WTC11 (cell line): ENCODE results near the gene SINHCAF. TPM values are rescaled to one million over a fixed set of nuclear protein-coding genes. Genes with fewer than 3 reads are reported as not detected.

Experiments used
- ATAC-seq: fragments of 200-7000 bp; cut with Tn5 transposase; 2 replicates; pipeline ENCODE4 v1.10.0; 2021; ENCODE audit warnings: mild to moderate bottlenecking, moderate library complexity
- CTCF ChIA-PET: fragments of 300-600 bp; sonication (Branson Sonifier 250); formaldehyde crosslinking; loops from one replicate; lab custom pipeline; 2021; ENCODE audit warnings: antibody characterized with exemption; lab: Charles Lee
- POLR2A ChIA-PET: fragments of 350-600 bp; sonication (Branson Sonifier 250); formaldehyde crosslinking; loops from one replicate; lab custom pipeline; 2021; ENCODE audit warnings: antibody characterized with exemption; lab: Charles Lee
- DNase-seq: peaks from one replicate; pipeline ENCODE4 v3.0.0; 2021; ENCODE audit warnings: low spot score
- H3K27ac Mint-ChIP-seq: 2 replicates; pipeline ENCODE4 v1.8.0; 2021; ENCODE audit warnings: mixed read lengths
- H3K27me3 Mint-ChIP-seq: 2 replicates; pipeline ENCODE4 v1.8.0; 2021; ENCODE audit warnings: low read depth, mild to moderate bottlenecking, moderate library complexity, mixed read lengths
- H3K36me3 Mint-ChIP-seq: 2 replicates; pipeline ENCODE4 v1.8.0; 2021; ENCODE audit warnings: mixed read lengths
- H3K4me1 Mint-ChIP-seq: 2 replicates; pipeline ENCODE4 v1.8.0; 2022; ENCODE audit warnings: mixed read lengths
- H3K4me3 Mint-ChIP-seq: 2 replicates; pipeline ENCODE4 v1.8.0; 2021; ENCODE audit warnings: mild to moderate bottlenecking, moderate library complexity, mixed read lengths
- H3K9me3 Mint-ChIP-seq: 2 replicates; pipeline ENCODE4 v1.8.0; 2021; ENCODE audit warnings: mixed read lengths
- AR ChIP-seq: fragments of 250-450 bp; sonication (Bioruptor Pico); IDR thresholded peaks from 2 replicates; pipeline ENCODE4 v1.9.0; 2021; ENCODE audit warnings: mild to moderate bottlenecking
- E2F5 ChIP-seq: sonication (generic); formaldehyde crosslinking; IDR thresholded peaks from 2 replicates; pipeline ENCODE4 v1.8.1; 2022; ENCODE audit warnings: mild to moderate bottlenecking, moderate library complexity, missing genetic modification reagents
- ELF4 ChIP-seq: sonication (generic); formaldehyde crosslinking; IDR thresholded peaks from 2 replicates; pipeline ENCODE4 v1.8.1; 2022; ENCODE audit warnings: low read depth, mild to moderate bottlenecking, moderate library complexity, missing genetic modification reagents
- ESRRA ChIP-seq: sonication (generic); formaldehyde crosslinking; IDR thresholded peaks from 2 replicates; pipeline ENCODE4 v1.8.1; 2022; ENCODE audit warnings: mild to moderate bottlenecking, missing genetic modification reagents, borderline replicate concordance
- ETV6 ChIP-seq: sonication (generic); formaldehyde crosslinking; IDR thresholded peaks from 2 replicates; pipeline ENCODE4 v1.8.1; 2022; ENCODE audit warnings: mild to moderate bottlenecking, missing genetic modification reagents
- HMGA2 ChIP-seq: fragments of 250-450 bp; sonication (Bioruptor Pico); IDR thresholded peaks from 2 replicates; pipeline ENCODE4 v1.4.0; 2021; ENCODE audit warnings: mild to moderate bottlenecking, moderate library complexity
- IRF2 ChIP-seq: sonication (generic); formaldehyde crosslinking; IDR thresholded peaks from 2 replicates; pipeline ENCODE4 v1.8.0; 2022; ENCODE audit warnings: low read depth, missing genetic modification reagents, borderline replicate concordance
- JAZF1 ChIP-seq: fragments of 250-450 bp; sonication (Bioruptor Pico); IDR thresholded peaks from 2 replicates; pipeline ENCODE4 v1.9.0; 2021; ENCODE audit warnings: moderate library complexity, mild to moderate bottlenecking, inconsistent platforms
- JUN ChIP-seq: sonication (generic); formaldehyde crosslinking; IDR thresholded peaks from 2 replicates; pipeline ENCODE4 v1.8.0; 2023; ENCODE audit warnings: mild to moderate bottlenecking, missing genetic modification reagents
- MXD4 ChIP-seq: fragments of 250-450 bp; sonication (Bioruptor Pico); IDR thresholded peaks from 2 replicates; pipeline ENCODE4 v1.8.0; 2021; ENCODE audit warnings: mild to moderate bottlenecking, moderate library complexity, borderline replicate concordance
- MYBL2 ChIP-seq: sonication (generic); formaldehyde crosslinking; IDR thresholded peaks from 2 replicates; pipeline ENCODE4 v1.8.1; 2023; ENCODE audit warnings: mild to moderate bottlenecking, moderate library complexity, missing genetic modification reagents
- STAT6 ChIP-seq: sonication (generic); formaldehyde crosslinking; conservative IDR thresholded peaks from 2 replicates; pipeline ENCODE4 v1.8.1; 2023; ENCODE audit warnings: mild to moderate bottlenecking, low read depth, missing genetic modification reagents, moderate library complexity
- TEAD4 ChIP-seq: sonication (generic); formaldehyde crosslinking; IDR thresholded peaks from 2 replicates; pipeline ENCODE4 v1.8.0; 2022; ENCODE audit warnings: mild to moderate bottlenecking, missing genetic modification reagents
- USF2 ChIP-seq: sonication (generic); formaldehyde crosslinking; IDR thresholded peaks from 2 replicates; pipeline ENCODE4 v1.8.1; 2023; ENCODE audit warnings: mild to moderate bottlenecking, missing genetic modification reagents, moderate library complexity
- ZNF263 ChIP-seq: sonication (generic); formaldehyde crosslinking; IDR thresholded peaks from 2 replicates; pipeline ENCODE4 v1.8.1; 2022; ENCODE audit warnings: low read depth, mild to moderate bottlenecking, moderate library complexity, missing genetic modification reagents
- total RNA-seq: library from RNA; stranded (reverse); gene quantifications from 3 replicates; pipeline ENCODE4 v1.2.3, GENCODE V29; 2021
- TF ChIP-seq, protein P1 (sequence below): sonication (generic); formaldehyde crosslinking; IDR thresholded peaks from 2 replicates; pipeline ENCODE4 v1.8.0; 2022; ENCODE audit warnings: mild to moderate bottlenecking, missing genetic modification reagents
- TF ChIP-seq, protein P2 (sequence below): sonication (generic); formaldehyde crosslinking; IDR thresholded peaks from 2 replicates; pipeline ENCODE4 v1.8.0; 2023; ENCODE audit warnings: missing genetic modification reagents
- TF ChIP-seq, protein P3 (sequence below): sonication (generic); formaldehyde crosslinking; IDR thresholded peaks from 2 replicates; pipeline ENCODE4 v1.8.0; 2022; ENCODE audit warnings: mild to moderate bottlenecking, missing genetic modification reagents

SINHCAF gene
- total RNA-seq, 1 experiment from 2014 or later = 407 TPM

DNA sequence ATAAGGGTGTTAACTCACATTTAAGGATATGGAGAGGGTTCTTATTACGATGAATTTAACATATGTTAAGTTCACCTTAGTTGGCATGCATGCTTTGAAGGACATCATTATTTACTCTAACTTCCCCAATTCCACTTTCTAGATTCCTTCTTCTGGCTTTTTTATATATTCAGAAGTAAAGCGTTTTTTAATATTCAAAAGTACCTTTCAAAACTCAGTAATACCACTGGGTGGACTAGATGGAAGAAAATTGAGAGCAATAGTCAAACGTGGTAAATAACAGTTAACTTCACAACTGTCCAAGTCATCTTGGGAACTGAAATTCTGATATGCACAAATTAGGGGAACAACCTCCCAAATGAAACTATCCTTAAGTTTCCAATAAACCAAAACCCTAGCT, 9.1 kb downstream of the SINHCAF start:
- TF ChIP-seq ETV6 = no peak
- no peak for TF ChIP-seq STAT6
- TF ChIP-seq, protein P1, sequence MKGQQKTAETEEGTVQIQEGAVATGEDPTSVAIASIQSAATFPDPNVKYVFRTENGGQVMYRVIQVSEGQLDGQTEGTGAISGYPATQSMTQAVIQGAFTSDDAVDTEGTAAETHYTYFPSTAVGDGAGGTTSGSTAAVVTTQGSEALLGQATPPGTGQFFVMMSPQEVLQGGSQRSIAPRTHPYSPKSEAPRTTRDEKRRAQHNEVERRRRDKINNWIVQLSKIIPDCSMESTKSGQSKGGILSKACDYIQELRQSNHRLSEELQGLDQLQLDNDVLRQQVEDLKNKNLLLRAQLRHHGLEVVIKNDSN (CRISPR knock-in tag) = no peak
- TF ChIP-seq JAZF1 = no peak
- no peak for TF ChIP-seq E2F5 (CRISPR knock-in tag)
- no peak for TF ChIP-seq ESRRA (CRISPR knock-in tag)
- TF ChIP-seq, protein P2, sequence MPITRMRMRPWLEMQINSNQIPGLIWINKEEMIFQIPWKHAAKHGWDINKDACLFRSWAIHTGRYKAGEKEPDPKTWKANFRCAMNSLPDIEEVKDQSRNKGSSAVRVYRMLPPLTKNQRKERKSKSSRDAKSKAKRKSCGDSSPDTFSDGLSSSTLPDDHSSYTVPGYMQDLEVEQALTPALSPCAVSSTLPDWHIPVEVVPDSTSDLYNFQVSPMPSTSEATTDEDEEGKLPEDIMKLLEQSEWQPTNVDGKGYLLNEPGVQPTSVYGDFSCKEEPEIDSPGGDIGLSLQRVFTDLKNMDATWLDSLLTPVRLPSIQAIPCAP (CRISPR knock-in tag) = no peak
- TF ChIP-seq AR = no peak
- no peak for TF ChIP-seq IRF2 (CRISPR knock-in tag)
- TF ChIP-seq, protein P3, sequence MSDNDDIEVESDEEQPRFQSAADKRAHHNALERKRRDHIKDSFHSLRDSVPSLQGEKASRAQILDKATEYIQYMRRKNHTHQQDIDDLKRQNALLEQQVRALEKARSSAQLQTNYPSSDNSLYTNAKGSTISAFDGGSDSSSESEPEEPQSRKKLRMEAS (CRISPR knock-in tag) = no peak
- no peak for TF ChIP-seq ZNF263 (CRISPR knock-in tag)
- no peak for TF ChIP-seq ELF4 (CRISPR knock-in tag)
- TF ChIP-seq USF2 = no peak
- no peak for TF ChIP-seq HMGA2 (CRISPR knock-in tag)
- no peak for TF ChIP-seq MYBL2
- TF ChIP-seq MXD4 (CRISPR knock-in tag) = no peak
- no peak for TF ChIP-seq TEAD4 (CRISPR knock-in tag)
- TF ChIP-seq JUN (CRISPR knock-in tag) = no peak
- Mint-ChIP-seq H3K27me3 (no peaks in the 10 kb centered on the region), H3K36me3 (peaks cover 18% of the 10 kb centered on the region), H3K4me1 (peaks cover 88% of the 10 kb centered on the region), H3K4me3 (peak overlapping the region; percentile 99), H3K9me3 (no peaks in the 10 kb centered on the region), H3K27ac (peak overlapping the region; percentile 32)
- ChIA-PET CTCF (interaction anchor here (0.7 kb wide), 1 partner anchor 45 kb away, joined by 3 read pairs; no protein-coding TSS in a partner anchor), POLR2A (no interaction called here)
- ATAC-seq (no peak), DNase-seq (no peak)
